Stimulated activated CD8-positive, alpha-beta memory T cell treated with anti-CD3 and anti-CD28 coated beads, Interleukin-12 subunit alpha, Interleukin-12 subunit beta, amount 100 ng/mL, for 4 hours (primary cell): ENCODE data around the gene RELA.
"Not testable (repeated sequence)": the region's sequence is repeated elsewhere in the genome, so short reads cannot be mapped to it uniquely, and the experiment has no call there.

Source experiments
- DNase-seq: peaks from one replicate; pipeline ENCODE4 v3.0.0-alpha.2; 2020; ENCODE audit warnings: low read depth

The RELA gene

DNA sequence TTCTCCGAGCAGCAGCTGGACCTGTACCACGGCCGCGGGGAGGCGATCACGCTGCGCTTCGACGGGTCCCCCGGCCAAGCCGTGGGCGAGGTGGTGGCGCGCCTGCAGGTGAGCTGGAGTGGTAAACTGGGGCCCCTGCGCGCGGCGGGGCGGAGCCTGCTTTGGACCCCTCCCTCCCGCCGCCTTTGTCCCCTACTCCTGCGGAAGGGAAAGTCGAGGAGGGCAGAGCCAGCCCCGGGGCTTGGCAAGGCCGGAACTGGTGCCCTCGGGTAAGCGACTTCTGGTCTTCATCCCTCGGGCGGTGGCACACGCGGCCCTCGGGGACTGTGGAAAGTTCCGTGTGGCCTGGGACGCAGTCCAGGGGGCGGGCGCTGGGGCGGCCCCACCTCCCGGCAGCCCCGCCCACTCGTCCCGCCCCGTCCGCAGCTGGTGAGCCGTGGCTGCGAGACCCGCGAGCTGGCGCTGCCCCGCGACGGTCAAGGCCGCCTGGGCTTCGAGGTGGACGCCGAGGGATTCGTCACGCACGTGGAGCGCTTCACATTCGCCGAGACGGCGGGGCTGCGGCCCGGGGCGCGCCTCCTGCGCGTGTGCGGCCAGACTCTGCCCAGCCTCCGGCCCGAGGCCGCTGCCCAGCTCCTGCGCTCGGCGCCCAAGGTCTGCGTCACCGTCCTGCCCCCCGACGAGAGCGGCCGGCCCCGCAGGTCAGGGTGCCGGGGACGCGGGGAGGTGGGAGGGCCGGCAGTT is 15.6 kb downstream of the RELA start:
- no peak for DNase-seq

DNA sequence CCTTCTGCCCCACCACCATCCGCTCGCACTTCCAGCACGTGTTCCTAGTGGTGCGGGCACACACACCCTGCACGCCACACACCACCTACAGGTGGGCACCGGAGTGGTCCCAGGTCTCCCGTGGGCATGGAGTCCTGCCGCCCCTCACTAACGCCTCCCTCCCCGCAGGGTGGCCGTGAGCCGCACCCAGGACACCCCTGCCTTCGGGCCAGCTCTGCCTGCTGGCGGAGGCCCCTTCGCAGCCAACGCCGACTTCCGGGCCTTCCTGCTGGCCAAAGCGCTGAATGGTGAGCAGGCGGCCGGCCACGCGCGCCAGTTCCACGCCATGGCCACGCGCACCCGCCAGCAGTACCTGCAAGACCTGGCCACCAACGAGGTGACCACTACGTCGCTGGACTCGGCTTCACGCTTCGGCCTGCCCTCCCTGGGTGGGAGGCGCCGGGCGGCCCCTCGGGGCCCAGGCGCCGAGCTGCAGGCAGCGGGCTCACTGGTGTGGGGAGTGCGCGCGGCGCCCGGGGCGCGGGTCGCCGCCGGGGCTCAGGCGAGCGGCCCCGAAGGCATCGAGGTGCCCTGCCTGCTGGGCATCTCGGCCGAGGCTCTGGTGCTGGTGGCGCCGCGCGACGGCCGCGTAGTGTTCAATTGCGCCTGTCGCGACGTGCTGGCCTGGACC is 16.3 kb downstream of the RELA start:
- no peak for DNase-seq

DNA sequence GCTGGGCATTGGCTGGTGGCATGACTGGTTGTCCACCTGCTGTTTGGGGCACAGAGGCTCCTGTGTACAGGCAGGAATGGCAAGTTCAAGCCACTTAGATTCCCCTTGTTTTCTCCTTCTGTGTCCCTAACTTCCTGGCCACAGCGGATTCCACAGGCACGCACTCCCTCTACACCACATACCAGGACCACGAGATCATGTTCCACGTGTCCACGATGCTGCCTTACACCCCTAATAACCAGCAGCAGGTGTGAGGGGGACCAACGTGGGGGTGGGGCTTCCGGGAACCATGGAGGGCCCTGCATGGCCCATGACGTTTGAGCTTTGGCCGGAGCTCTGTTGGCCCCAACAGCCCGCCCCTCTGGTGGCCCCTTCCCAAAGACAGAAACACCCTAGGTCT is 17.0 kb downstream of the RELA start:
- DNase-seq: no peak

DNA sequence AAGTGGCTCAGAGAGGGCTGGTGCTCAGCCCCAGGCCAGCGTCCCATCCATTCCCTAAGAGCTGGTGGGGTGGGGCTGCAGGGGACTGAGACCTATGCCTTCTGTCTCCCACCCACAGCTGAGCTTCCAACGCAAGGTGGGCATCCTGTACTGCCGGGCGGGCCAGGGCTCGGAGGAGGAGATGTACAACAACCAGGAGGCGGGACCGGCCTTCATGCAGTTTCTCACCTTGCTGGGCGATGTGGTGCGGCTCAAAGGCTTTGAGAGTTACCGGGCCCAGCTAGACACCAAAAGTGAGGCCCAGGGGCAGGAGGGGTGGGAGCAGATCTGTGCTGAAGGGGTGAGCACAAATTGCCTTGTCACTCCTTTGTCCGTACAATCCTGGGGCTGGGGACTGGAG is 17.9 kb downstream of the RELA start:
- DNase-seq: no peak

DNA sequence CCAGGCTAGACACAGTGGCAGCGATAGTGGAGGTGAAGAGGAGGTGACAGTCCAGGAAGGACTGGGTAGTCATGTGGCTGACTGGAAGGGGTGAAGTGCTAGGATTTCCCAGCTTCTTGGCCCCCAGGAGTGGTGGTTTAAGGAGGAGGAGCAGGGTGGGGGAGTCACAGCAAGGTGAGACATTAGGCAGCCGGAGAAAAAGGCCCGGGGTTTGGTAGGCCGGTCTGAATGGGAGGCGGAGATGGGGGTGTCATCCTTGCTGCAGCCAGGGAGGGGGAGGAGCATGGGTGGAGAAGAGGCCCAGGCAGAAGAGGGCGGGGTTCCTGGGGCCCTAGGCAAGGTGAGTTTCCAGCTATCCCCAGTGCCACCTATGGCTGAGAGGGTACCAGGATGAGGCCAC is 18.7 kb downstream of the RELA start:
- no peak for DNase-seq

DNA sequence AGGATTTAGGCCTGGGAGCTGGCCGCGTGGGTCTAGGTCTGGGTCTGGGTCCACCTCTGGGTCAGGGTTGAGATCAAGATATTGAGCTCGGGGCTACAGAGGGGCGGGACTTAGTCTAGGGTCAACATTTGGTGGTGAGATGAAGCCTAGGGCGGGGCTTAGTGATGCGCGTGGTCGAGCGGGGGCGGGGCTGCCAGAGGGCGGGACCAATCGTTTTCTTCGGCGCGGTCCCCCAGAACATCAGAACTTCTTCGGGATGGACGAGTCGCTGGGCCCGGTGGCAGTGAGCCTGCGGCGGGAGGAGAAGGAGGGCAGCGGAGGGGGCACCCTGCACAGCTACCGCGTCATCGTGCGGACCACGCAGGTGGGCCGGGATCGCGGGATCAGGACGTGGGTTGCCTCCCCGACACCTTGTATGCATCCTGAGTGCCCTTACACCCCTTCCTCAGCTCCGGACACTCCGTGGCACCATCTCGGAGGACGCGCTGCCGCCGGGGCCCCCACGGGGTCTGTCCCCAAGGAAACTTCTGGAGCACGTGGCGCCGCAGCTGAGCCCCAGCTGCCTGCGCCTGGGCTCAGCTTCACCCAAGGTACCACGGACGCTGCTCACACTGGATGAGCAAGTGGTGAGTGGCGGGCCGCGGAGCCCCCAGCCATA is 20.6 kb downstream of the RELA start:
- no peak for DNase-seq

DNA sequence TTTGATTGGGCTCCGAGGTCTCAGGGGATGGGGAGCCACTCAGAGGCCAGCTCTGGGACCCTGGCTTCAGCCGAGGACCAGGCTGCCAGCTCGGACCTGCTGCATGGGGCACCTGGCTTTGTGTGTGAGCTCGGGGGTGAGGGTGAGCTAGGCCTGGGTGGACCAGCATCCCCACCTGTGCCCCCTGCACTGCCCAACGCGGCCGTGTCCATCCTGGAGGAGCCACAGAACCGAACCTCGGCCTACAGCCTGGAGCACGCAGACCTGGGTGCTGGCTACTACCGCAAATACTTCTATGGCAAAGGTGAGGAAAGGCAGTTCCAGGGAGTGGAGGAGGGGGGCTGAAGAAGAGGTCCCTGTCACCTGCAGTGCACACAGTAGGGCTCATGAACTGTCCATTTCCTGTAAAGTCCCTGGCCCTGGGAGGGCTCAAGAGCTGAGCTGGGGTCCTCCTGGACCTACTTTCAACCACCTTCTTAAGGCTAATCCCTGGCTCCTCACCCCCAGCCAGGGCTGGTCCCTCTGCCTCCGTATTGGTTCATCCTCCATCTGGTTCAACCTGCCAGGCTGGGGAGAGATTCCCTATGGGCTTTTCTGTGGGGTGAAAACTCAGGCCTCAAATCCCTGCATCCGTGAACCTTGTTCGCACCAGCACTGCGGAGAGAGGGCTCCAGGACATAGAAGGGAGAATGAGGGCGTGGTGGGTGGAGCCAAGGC is 21.3 kb downstream of the RELA start:
- no peak for DNase-seq

DNA sequence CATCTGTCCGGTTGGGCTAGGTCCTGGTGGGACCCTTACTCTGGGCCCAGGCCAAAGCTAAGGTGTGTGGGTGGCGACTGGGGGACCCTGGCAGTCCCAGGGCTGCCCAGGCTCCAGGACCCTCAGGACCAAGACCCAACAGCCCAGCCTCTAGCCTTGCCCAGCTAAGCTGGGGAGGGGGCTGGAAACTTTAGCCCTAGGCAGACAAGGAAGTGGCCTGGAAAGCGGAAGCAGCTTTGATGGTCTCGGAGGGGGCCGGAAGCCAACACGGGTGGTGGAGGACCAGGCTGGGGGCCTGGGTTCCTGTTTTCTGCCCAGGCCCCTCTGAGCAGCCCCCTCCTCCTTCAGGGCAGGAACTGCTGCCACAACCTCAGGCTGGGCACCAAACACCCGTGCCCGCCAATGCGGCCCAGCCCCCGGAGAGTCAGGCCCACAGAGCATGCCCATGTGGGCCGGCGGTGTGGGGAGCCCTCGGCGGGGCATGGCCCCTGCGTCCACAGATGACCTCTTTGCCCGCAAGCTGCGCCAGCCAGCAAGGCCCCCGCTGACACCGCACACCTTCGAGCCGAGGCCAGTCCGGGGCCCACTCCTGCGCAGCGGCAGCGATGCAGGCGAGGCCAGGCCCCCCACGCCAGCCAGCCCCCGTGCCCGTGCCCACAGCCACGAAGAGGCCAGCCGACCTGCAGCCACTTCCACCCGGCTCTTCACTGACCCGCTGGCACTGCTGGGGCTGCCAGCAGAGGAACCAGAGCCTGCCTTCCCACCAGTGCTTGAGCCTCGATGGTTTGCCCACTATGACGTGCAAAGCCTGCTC is 22.0 kb downstream of the RELA start:
- DNase-seq: peak; percentile 30

DNA sequence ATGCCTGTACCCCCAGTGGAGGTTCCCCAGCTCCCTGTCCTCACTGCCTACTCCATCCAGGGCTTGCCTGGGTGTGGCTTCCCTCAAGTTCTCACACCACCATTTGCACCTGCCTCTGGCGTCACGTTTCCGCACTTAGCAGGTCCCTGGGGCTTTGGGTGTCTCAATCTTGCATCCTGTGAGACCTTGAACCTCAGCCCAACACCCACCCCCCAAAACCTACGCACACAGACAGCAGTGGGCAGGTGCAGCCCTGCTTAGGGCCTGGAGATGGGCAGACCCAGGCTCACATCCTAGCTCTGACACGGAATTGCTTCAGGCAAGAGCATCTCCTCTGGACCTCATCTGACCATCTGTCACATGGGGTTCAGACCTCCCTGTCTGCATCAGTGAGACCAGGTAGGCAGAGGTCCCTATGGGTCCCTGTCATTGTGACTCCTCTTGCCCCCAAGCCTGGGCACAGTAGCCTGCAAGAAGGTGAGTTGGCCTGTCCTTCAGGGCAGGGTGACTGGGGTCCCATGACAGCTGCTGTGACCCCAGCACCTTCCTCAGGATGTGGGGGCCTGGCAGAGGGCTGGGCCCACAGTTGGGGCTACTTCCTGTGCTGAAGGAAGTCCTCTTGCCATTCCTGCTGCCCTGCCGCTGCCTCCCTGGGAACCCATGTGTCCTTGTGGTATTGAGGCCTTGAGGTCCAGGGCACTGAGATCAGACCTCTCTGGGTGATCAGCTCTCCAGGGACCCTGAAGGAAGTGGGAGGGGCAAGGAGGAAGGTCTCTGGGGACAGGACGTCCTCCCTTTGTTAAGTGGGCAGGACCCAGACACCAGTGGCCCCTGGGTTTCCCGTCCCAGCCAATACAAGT is 22.9 kb downstream of the RELA start:
- DNase-seq: peak; percentile 49

DNA sequence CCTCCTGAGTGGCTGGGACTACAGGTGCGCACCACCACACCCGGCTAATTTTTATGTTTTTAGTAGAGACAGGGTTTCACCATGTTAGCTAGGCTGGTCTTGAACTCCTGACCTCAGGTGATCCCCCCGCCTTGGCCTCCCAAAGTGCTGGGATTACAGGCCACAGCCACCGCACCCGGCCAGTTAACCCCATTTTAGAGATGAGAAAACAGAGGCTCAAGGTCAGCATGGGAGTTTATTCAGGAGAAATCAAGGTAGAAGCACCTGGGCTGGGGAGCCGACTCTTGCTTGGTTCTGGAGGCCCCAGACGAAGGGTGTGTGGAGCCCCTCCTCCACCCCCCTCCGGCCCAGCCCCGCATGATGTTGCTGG is 23.5 kb downstream of the RELA start:
- not testable (repeated sequence) for DNase-seq

DNA sequence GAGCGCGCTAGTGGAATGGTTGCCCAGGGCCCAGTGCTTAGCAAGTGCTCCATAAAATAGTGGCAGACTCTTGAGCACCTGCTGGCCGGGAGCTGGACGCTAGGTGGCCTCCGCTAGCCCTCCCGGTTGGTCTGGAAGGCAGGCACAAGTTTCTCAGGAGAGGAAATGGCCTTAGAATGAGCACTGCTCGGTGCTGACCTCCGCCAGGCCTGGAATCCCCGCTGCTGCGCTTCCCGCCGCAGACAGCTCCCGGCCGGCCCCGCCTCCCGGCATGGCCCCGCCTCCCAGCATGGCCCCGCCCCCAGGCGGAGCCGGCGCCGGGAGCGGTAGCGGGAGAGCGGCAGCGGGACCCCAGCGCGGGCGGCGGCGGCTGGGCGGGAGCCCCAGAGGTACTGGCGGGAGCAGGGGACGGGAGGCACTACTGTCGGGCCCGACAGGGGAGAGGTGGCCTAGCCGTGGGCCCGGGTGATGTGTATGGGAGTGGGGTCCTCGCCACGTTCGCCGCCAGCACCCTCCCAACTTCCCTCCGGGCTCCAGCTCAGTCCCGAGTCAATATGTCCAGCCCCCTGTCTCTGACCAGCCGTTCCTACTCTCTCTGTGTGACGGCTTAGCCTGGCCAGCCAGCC is 24.8 kb downstream of the RELA start, which contains the start of gene SIPA1:
Gene SIPA1, plus strand, starts transcription at position 308 of the 626 bp plus-strand sequence. CDS start 2,821 bp downstream, outside the sequence.
- DNase-seq: peak; percentile 64

DNA sequence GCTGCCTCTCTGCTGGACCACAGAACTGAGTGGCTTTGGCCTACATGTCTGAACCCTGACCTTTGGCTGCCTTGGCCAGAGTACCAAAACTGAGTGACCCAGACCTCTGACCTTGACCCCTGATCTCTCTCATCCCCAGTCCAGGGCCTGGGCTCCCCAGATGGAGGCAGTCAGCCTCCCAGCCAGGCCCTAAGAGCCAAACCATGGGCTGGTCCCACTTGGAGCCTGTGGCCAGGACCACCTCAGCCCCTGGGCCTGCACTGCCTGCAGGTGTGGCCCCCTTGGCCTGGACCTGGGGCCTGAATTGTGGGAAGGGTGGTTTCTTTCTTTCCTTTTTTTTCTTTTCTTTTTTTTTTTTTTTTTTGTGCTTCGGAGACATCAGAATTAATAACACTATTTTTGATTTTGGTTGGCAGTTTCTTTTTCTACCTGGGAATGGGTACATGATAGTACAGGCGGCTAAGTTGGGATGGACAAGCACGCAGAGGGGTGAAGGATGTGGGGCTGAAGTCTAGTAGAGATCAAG is 25.6 kb downstream of the RELA start:
- no peak for DNase-seq

DNA sequence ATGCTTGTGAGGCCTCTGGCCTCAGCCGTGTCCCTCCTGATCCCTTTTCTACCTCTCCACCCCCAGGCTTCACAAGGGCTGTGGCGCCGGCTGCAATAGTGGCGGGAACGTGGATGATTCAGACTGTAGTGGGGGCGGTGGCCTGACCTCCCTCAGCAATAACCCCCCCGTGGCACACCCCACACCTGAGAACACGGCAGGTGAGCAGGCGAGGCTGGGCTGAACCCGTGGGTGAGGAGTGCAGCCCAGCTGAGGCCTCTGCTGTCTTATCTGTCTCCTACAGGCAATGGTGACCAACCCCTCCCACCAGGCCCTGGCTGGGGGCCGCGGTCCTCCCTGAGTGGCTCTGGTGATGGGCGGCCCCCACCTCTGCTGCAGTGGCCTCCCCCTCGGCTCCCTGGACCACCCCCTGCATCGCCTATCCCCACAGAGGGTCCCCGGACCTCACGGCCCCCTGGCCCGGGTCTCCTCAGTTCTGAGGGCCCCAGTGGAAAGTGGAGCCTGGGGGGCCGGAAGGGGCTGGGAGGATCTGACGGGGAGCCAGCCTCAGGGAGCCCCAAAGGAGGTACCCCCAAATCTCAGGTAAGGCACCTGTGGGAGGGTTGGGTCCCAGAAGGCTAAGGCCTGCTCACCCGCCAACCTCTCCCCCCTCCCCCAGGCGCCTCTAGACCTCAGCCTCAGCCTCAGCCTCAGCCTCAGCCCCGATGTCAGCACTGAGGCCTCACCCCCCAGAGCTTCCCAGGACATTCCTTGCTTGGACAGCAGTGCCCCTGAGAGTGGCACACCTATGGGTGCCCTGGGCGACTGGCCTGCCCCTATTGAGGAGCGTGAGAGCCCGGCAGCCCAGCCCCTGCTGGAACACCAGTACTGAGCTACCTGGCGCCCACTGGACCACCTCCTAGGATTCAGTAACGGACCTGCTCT is 26.3 kb downstream of the RELA start:
- no peak for DNase-seq

DNA sequence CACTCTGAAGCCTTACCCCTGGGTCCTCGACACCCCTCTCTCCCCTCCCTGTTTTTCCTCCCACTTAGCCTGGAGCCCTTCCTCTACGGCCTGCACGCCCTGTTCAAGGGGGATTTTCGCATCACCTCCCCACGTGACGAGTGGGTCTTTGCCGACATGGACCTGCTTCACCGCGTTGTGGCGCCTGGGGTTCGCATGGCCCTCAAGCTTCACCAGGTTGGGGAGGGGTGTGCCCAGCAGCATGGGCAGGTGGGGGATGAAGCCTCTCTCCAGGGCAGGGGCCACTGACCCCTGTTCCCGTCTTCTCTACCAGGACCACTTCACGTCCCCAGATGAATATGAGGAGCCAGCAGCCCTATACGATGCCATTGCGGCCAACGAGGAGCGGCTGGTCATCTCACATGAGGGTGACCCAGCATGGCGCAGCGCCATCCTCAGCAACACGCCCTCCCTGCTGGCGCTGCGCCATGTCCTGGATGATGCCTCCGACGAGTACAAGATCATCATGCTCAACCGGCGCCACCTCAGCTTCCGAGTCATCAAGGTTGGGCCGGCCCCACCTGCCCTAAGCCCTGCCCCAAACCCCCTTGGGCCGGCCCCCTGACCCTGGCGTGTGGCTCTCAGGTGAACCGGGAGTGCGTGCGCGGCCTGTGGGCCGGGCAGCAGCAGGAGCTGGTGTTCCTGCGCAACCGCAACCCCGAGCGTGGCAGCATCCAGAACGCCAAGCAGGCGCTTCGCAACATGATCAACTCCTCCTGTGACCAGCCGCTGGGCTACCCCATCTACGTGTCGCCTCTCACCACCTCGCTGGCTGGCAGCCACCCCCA is 27.6 kb downstream of the RELA start:
- DNase-seq: no peak

DNA sequence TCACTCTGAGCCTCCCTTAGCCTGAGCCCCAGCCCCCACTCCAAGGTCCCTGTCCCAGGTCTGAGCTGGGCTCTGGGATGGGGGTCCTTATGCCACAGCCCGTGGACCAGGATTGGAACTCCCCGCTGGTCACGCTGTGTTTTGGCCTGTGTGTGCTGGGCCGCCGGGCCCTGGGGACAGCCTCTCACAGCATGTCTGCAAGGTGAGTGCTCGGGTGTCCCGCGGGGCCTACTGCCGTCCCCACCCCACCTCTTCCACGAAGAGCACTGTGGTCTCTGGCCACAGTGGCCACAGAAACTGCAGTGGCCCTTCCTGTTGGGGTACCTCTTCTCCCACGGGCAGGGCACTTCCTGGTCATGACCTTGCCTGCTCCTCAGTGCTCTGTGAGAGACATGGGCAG is 28.3 kb downstream of the RELA start:
- no peak for DNase-seq

DNA sequence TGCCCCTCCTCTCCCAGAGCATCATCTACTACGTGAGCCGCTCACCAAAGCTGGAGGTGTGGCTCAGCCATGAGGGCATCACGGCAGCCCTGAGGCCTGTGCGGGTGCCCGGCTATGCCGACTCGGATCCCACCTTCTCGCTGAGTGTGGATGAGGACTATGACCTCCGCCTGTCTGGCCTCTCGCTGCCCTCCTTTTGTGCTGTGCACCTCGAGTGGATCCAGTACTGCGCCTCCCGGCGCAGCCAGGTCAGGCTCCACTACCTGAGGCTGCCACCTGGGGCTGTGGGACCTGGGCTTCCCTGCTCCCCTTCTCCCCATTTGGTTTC is 28.6 kb downstream of the RELA start:
- no peak for DNase-seq

DNA sequence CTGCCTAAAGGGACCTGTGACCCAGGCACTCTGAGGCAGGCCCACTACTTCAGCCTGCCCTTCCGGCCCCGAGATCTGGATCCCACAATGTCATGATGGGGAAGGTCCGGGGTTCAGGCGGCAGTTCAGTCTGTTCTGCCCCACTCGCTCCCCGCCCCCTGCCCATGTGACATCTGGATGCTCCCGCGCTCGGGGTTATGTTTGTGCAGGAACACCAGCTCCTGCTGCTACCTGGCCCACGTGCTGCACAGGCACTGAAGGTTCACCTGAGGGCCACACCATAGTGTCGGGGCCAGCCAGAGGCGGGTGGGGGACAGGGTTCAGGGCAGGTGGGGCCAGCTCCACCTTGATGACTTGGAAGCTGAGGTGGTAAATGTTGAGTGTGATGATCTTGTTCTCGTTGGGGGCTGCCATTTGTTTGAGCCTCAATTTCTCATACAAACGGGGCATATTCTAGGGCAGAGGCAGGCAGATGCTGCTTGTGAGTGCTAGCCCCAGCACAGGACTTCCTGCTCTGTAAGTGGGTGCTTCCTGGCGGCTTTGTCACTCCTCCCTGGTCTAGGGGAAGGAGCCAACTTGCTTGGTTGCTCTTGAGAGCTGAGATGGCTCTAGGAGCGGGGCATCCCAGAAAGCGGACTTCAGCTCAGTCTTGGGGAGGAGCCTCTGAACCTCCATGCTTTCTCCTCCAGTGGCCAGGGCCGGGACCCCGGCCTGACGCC is 29.2 kb downstream of the RELA start:
- no peak for DNase-seq

DNA sequence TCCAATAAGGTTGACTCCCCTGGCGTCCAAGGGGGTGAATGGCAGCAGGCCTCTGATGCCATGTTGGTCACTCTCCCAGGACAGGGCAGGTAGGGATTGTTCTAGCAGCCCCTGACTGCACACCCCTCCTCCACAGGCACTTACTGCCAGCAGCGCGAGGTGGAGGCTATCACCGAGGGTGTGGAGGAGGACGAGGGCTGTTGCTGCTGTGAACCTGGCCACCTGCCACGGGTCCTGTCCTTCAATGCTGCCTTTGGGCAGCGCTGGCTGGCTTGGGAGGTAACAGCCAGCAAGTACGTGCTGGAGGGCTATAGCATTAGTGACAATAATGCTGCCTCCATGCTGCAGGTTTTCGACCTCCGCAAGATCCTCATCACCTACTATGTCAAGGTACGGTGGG is 32.5 kb downstream of the RELA start:
- DNase-seq: no peak
